ENCODE results near the gene RTN4R.

The RTN4R gene

DNA sequence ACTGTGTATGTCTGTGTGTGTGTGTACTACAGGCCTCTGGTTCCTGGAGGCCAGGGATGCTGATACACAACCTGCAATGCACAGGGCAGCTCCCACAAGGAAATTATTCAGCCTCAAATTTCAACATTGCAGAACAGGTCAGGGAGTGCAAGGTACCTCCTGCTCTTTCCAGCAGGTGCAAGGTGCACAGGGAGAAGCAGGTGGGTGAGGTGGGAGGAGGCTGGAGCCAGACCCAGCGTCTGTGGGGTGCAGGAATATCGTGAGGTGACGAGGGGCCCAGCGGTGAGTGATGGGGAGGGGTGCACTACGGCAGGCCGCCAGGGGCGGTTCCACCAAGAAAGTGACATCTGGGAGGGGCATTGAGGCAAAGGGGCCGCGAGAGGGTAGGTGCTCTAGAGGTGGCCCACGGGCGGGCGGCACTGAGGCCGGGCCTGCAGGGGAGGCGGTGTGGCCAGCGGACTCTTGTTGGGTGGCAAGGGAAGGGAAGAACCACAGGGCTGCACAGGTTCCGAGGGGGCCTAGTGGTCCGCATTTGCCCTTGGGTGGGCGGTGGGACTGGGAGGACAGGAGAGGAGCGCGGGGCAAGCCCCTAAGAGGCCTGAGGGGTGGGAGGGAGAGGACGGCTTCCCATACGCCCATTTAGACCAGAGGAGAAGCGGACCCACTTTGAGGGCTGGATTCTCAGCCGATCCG, 30.1 kb upstream of the RTN4R start:
- no peak overlapping the region for H3K4me2 ChIP-seq (ENCODE audit: insufficient read depth, low read length)
- ATAC-seq (ENCODE audit: insufficient read depth, low read depth) = no peak
- no peak overlapping the region for H3K9ac ChIP-seq (ENCODE audit: low read depth, low read length)

DNA sequence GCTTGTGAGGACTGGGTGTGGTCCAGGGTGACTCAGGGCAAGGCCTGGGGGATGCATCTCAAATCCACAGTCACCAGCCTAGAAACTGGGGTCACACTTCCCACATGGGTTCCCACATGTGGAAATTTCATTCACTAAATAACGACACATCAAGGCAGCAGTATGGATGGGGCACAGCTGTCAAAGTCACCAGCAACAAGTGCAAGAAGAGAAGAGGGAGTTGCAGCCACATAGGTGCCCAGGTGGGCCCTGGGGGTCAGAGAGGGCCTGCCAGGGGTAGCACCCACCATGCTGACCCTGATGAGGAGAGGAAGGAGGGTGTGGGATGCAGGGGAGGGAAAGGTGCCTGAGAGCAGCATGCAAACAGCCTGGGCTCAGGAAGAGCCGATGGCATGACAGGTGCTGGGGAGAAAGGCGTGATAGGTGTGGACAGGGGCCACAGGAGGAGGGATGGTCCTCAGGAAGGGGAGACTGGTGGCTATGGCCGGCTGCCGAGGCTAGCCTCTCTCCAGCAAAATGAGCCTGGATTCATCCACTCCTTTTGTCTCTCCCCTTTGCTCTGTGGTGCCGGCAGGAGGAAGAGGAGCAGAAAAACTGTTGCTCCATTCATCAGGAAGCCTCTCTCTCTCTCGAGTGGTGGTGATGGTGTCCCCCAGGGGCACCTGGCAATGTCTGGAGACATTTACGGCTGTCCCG, 29.4 kb upstream of the RTN4R start:
- no peaks in the 10 kb centered on the region for H3K36me3 ChIP-seq (ENCODE audit: insufficient read depth, low read length)
- no peak overlapping the region for H3K9ac ChIP-seq (ENCODE audit: low read depth, low read length)

More for the DNA sequence above, 30.1 kb upstream of the RTN4R start:
- Histone ChIP-seq H3K79me2 (ENCODE audit: insufficient read depth, low read length) (no peaks in the 10 kb centered on the region), H4K20me1 (ENCODE audit: insufficient read depth, low read length) (no peaks in the 10 kb centered on the region), H3K9me3 (ENCODE audit: insufficient read depth, low read length, severe bottlenecking) (no peaks in the 10 kb centered on the region), H2AFZ (ENCODE audit: low read depth, low read length) (no peak overlapping the region), H3K27me3 (ENCODE audit: insufficient read depth, low read length, poor library complexity) (peaks cover 18% of the 10 kb centered on the region), H3K27ac (ENCODE audit: low read length) (no peak overlapping the region), H3K4me3 (ENCODE audit: low read depth in 1 of 2, low read length in 2 of 2) (no peak overlapping the region), H3K36me3 (ENCODE audit: insufficient read depth, low read length) (no peaks in the 10 kb centered on the region), H3K4me1 (ENCODE audit: insufficient read depth, low read length) (peaks cover 8% of the 10 kb centered on the region)
- TF ChIP-seq, protein P1, sequence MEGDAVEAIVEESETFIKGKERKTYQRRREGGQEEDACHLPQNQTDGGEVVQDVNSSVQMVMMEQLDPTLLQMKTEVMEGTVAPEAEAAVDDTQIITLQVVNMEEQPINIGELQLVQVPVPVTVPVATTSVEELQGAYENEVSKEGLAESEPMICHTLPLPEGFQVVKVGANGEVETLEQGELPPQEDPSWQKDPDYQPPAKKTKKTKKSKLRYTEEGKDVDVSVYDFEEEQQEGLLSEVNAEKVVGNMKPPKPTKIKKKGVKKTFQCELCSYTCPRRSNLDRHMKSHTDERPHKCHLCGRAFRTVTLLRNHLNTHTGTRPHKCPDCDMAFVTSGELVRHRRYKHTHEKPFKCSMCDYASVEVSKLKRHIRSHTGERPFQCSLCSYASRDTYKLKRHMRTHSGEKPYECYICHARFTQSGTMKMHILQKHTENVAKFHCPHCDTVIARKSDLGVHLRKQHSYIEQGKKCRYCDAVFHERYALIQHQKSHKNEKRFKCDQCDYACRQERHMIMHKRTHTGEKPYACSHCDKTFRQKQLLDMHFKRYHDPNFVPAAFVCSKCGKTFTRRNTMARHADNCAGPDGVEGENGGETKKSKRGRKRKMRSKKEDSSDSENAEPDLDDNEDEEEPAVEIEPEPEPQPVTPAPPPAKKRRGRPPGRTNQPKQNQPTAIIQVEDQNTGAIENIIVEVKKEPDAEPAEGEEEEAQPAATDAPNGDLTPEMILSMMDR (IDR thresholded peaks at IDR 0.05; ENCODE audit: borderline replicate concordance, extremely low read depth, low read length, poor library complexity, severe bottlenecking) = no peak
- TF ChIP-seq EZH2 (IDR thresholded peaks at IDR 0.05; ENCODE audit: borderline replicate concordance, low read depth, low read length, severe bottlenecking) = no peak
- DNase-seq = no peak

DNA sequence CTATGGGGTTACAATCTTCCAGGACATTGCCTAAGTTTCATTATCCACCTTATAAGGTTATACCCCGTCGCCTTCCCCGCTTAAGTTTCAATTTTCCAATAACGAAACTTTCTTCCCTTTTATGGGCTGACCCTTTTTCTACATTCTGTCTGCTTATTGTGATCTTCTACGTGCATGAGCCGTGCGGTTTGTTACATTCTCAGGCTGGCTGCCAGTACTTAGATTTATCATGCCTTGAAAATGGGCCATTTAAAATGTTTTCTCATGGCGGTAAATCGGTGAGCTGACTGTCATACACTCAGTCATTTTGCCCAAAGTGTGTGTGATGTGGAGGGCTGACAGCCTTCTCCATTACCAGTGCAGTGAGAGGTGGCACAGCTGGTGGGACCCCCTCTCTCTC, 28.5 kb upstream of the RTN4R start:
- no peak overlapping the region for H3K27ac ChIP-seq (ENCODE audit: low read length)
- no peak overlapping the region for H3K4me2 ChIP-seq (ENCODE audit: insufficient read depth, low read length)
- H3K9ac ChIP-seq (ENCODE audit: low read depth, low read length) = no peak overlapping the region
- H3K27me3 ChIP-seq (ENCODE audit: insufficient read depth, low read length, poor library complexity) = peaks cover 18% of the 10 kb centered on the region
- DNase-seq (no peak), ATAC-seq (ENCODE audit: insufficient read depth, low read depth) (no peak)
- no peaks in the 10 kb centered on the region for H4K20me1 ChIP-seq (ENCODE audit: insufficient read depth, low read length)
- H3K79me2 ChIP-seq (ENCODE audit: insufficient read depth, low read length) = no peaks in the 10 kb centered on the region
- H3K9me3 ChIP-seq (ENCODE audit: insufficient read depth, low read length, severe bottlenecking) = no peaks in the 10 kb centered on the region
- H2AFZ ChIP-seq (ENCODE audit: low read depth, low read length) = no peak overlapping the region
- no peaks in the 10 kb centered on the region for H3K36me3 ChIP-seq (ENCODE audit: insufficient read depth, low read length)
- no peak overlapping the region for H3K4me3 ChIP-seq (ENCODE audit: low read depth in 1 of 2, low read length in 2 of 2)
- H3K4me1 ChIP-seq (ENCODE audit: insufficient read depth, low read length) = peaks cover 8% of the 10 kb centered on the region
- TF ChIP-seq, protein P1 (IDR thresholded peaks at IDR 0.05; ENCODE audit: borderline replicate concordance, extremely low read depth, low read length, poor library complexity, severe bottlenecking) = no peak
- no peak for TF ChIP-seq EZH2 (IDR thresholded peaks at IDR 0.05; ENCODE audit: borderline replicate concordance, low read depth, low read length, severe bottlenecking)

More for the DNA sequence above, 29.4 kb upstream of the RTN4R start:
- H3K79me2 ChIP-seq (ENCODE audit: insufficient read depth, low read length) = no peaks in the 10 kb centered on the region
- H3K27ac ChIP-seq (ENCODE audit: low read length) = no peak overlapping the region
- H2AFZ ChIP-seq (ENCODE audit: low read depth, low read length) = no peak overlapping the region
- no peaks in the 10 kb centered on the region for H4K20me1 ChIP-seq (ENCODE audit: insufficient read depth, low read length)
- no peak for ATAC-seq (ENCODE audit: insufficient read depth, low read depth)
- peaks cover 18% of the 10 kb centered on the region for H3K27me3 ChIP-seq (ENCODE audit: insufficient read depth, low read length, poor library complexity)
- no peak for TF ChIP-seq EZH2 (IDR thresholded peaks at IDR 0.05; ENCODE audit: borderline replicate concordance, low read depth, low read length, severe bottlenecking)
- TF ChIP-seq, protein P1 (IDR thresholded peaks at IDR 0.05; ENCODE audit: borderline replicate concordance, extremely low read depth, low read length, poor library complexity, severe bottlenecking) = no peak
- H3K9me3 ChIP-seq (ENCODE audit: insufficient read depth, low read length, severe bottlenecking) = no peaks in the 10 kb centered on the region
- H3K4me1 ChIP-seq (ENCODE audit: insufficient read depth, low read length) = peaks cover 8% of the 10 kb centered on the region
- DNase-seq = no peak
- no peak overlapping the region for H3K4me2 ChIP-seq (ENCODE audit: insufficient read depth, low read length)
- no peak overlapping the region for H3K4me3 ChIP-seq (ENCODE audit: low read depth in 1 of 2, low read length in 2 of 2)

Data from DND-41 (cell line).